ENCODE results near the gene CDH12.

- no peak for TF ChIP-seq CTCF (IDR thresholded peaks at IDR 0.05; ENCODE audit: low read length)
- no peak for TF ChIP-seq EZH2 (IDR thresholded peaks at IDR 0.05; ENCODE audit: borderline replicate concordance, low read length)
Measured at GRCh38 chr5:22056601-22057000, 796.5 kb downstream of the CDH12 start.

Data from OCI-LY1 (cell line).